A549 (cell line): Measurements from ENCODE around the gene IQCN. TPM values are rescaled to one million over a fixed set of nuclear protein-coding genes. Genes with fewer than 3 reads are reported as not detected.

Experiments
- polyA plus RNA-seq, 4 experiments: library from polyadenylated mRNA; depleted of rRNA in 3 of 4; stranded (reverse); fragments of >200 nt; fragmentation: RNase III in 1 of 4; extraction: RNeasy Plus Mini Kit Qiagen cat#74134 plus additional on column Dnase treatment in 1 of 4; gene quantifications; 2 replicates in 3 of 4; 3 replicates in 1 of 4; pipeline ENCODE4 v1.2.3, GENCODE V29; 2011 to 2017
- small RNA-seq, 6 experiments: library from RNA; depleted of rRNA; stranded (forward); fragments of <200 nt; gene quantifications; one replicate each; pipeline ENCODE3, GENCODE V24; 2012

IQCN gene
- polyA plus RNA-seq, 2 of the 4 experiments (the other 2 are of a cell fraction), result 0.34 to 0.50 TPM

Small RNA genes within 50 kb of the gene (small RNA-seq; reads per million reads assigned to genes)
- gene MIR3188 (0 to 4.3 (median 0) reads per million in 6 experiments), gene RPL39P38 (0 reads per million in 6 experiments)

Other genes with a start within 250 kb of the IQCN start
- gene IL12RB1, start 187.5 kb downstream of the IQCN start, polyA plus RNA-seq (2011; rRNA removed), result not detected in 2 replicates
- gene IL12RB1, start 187.5 kb downstream of the IQCN start, polyA plus RNA-seq (2017; fragmentation: RNase III; extraction: RNeasy Plus Mini Kit Qiagen cat#74134 plus additional on column Dnase treatment), result not detected in 3 replicates
- gene MAST3, start 176.7 kb downstream of the IQCN start, polyA plus RNA-seq (2011; rRNA removed), result 1.3 and 1.9 TPM in 2 replicates
- gene MAST3, start 176.7 kb downstream of the IQCN start, polyA plus RNA-seq (2017; fragmentation: RNase III; extraction: RNeasy Plus Mini Kit Qiagen cat#74134 plus additional on column Dnase treatment), result 2.0 to 2.5 TPM (median 2.0 TPM) in 3 replicates
- gene PIK3R2, start 121.3 kb downstream of the IQCN start, polyA plus RNA-seq (2011; rRNA removed), result 5.3 and 6.7 TPM in 2 replicates
- gene PIK3R2, start 121.3 kb downstream of the IQCN start, polyA plus RNA-seq (2017; fragmentation: RNase III; extraction: RNeasy Plus Mini Kit Qiagen cat#74134 plus additional on column Dnase treatment), result 8.3 to 12.4 TPM (median 9.3 TPM) in 3 replicates
- gene IFI30, start 100.6 kb downstream of the IQCN start, polyA plus RNA-seq (2011; rRNA removed), result 11.2 and 12.3 TPM in 2 replicates
- gene IFI30, start 100.6 kb downstream of the IQCN start, polyA plus RNA-seq (2017; fragmentation: RNase III; extraction: RNeasy Plus Mini Kit Qiagen cat#74134 plus additional on column Dnase treatment), result 13.5 to 19.8 TPM (median 16.8 TPM) in 3 replicates
- 8.3 and 11.4 TPM in 2 replicates for gene MPV17L2, start 81.2 kb downstream of the IQCN start, polyA plus RNA-seq (2011; rRNA removed)
- gene MPV17L2, start 81.2 kb downstream of the IQCN start, polyA plus RNA-seq (2017; fragmentation: RNase III; extraction: RNeasy Plus Mini Kit Qiagen cat#74134 plus additional on column Dnase treatment), result 12.2 to 13.9 TPM (median 12.3 TPM) in 3 replicates
- gene RAB3A, start 70.4 kb downstream of the IQCN start, polyA plus RNA-seq (2011; rRNA removed), result 0.39 and 1.0 TPM in 2 replicates
- gene RAB3A, start 70.4 kb downstream of the IQCN start, polyA plus RNA-seq (2017; fragmentation: RNase III; extraction: RNeasy Plus Mini Kit Qiagen cat#74134 plus additional on column Dnase treatment), result 1.0 to 1.6 TPM (median 1.4 TPM) in 3 replicates
- 0.25 and 0.54 TPM in 2 replicates for gene PDE4C, start 48.0 kb downstream of the IQCN start, polyA plus RNA-seq (2011; rRNA removed)
- gene PDE4C, start 48.0 kb downstream of the IQCN start, polyA plus RNA-seq (2017; fragmentation: RNase III; extraction: RNeasy Plus Mini Kit Qiagen cat#74134 plus additional on column Dnase treatment), result 0.34 to 0.65 TPM (median 0.55 TPM) in 3 replicates
- gene JUND, start 7.2 kb upstream of the IQCN start, polyA plus RNA-seq (2011; rRNA removed), result 52.9 and 68.9 TPM in 2 replicates
- gene JUND, start 7.2 kb upstream of the IQCN start, polyA plus RNA-seq (2017; fragmentation: RNase III; extraction: RNeasy Plus Mini Kit Qiagen cat#74134 plus additional on column Dnase treatment), result 52.6 to 70.4 TPM (median 65.1 TPM) in 3 replicates
- 106 and 154 TPM in 2 replicates for gene LSM4, start 48.6 kb upstream of the IQCN start, polyA plus RNA-seq (2011; rRNA removed)
- gene LSM4, start 48.6 kb upstream of the IQCN start, polyA plus RNA-seq (2017; fragmentation: RNase III; extraction: RNeasy Plus Mini Kit Qiagen cat#74134 plus additional on column Dnase treatment), result 169 to 180 TPM (median 171 TPM) in 3 replicates
- 7.1 and 8.6 TPM in 2 replicates for gene PGPEP1, start 66.1 kb upstream of the IQCN start, polyA plus RNA-seq (2011; rRNA removed)
- 4.5 to 5.9 TPM (median 5.3 TPM) in 3 replicates for gene PGPEP1, start 66.1 kb upstream of the IQCN start, polyA plus RNA-seq (2017; fragmentation: RNase III; extraction: RNeasy Plus Mini Kit Qiagen cat#74134 plus additional on column Dnase treatment)
- 67.8 and 78.5 TPM in 2 replicates for gene GDF15, start 111.7 kb upstream of the IQCN start, polyA plus RNA-seq (2011; rRNA removed)
- 53.4 to 58.4 TPM (median 56.9 TPM) in 3 replicates for gene GDF15, start 111.7 kb upstream of the IQCN start, polyA plus RNA-seq (2017; fragmentation: RNase III; extraction: RNeasy Plus Mini Kit Qiagen cat#74134 plus additional on column Dnase treatment)
- not detected in 2 replicates for gene LRRC25, start 123.2 kb upstream of the IQCN start, polyA plus RNA-seq (2011; rRNA removed)
- gene LRRC25, start 123.2 kb upstream of the IQCN start, polyA plus RNA-seq (2017; fragmentation: RNase III; extraction: RNeasy Plus Mini Kit Qiagen cat#74134 plus additional on column Dnase treatment), result not detected in 3 replicates
- 5.4 and 6.9 TPM in 2 replicates for gene SSBP4, start 144.9 kb upstream of the IQCN start, polyA plus RNA-seq (2011; rRNA removed)
- gene SSBP4, start 144.9 kb upstream of the IQCN start, polyA plus RNA-seq (2017; fragmentation: RNase III; extraction: RNeasy Plus Mini Kit Qiagen cat#74134 plus additional on column Dnase treatment), result 37.8 to 43.2 TPM (median 41.5 TPM) in 3 replicates
- gene ISYNA1, start 163.7 kb upstream of the IQCN start, polyA plus RNA-seq (2011; rRNA removed), result 17.6 and 18.0 TPM in 2 replicates
- 48.5 to 71.0 TPM (median 60.7 TPM) in 3 replicates for gene ISYNA1, start 163.7 kb upstream of the IQCN start, polyA plus RNA-seq (2017; fragmentation: RNase III; extraction: RNeasy Plus Mini Kit Qiagen cat#74134 plus additional on column Dnase treatment)
- gene ELL, start 247.6 kb upstream of the IQCN start, polyA plus RNA-seq (2011; rRNA removed), result 1.1 and 1.6 TPM in 2 replicates
- 3.6 to 3.8 TPM (median 3.7 TPM) in 3 replicates for gene ELL, start 247.6 kb upstream of the IQCN start, polyA plus RNA-seq (2017; fragmentation: RNase III; extraction: RNeasy Plus Mini Kit Qiagen cat#74134 plus additional on column Dnase treatment)